Measurements from ENCODE around the gene PTPRC.

The PTPRC gene

GRCh38 chr1:198755715-198756114 is 116.9 kb downstream of the PTPRC start:
- DNase-seq (ENCODE audit: low read depth in 1 of 2, low spot score in 1 of 2) = no peak

DNA sequence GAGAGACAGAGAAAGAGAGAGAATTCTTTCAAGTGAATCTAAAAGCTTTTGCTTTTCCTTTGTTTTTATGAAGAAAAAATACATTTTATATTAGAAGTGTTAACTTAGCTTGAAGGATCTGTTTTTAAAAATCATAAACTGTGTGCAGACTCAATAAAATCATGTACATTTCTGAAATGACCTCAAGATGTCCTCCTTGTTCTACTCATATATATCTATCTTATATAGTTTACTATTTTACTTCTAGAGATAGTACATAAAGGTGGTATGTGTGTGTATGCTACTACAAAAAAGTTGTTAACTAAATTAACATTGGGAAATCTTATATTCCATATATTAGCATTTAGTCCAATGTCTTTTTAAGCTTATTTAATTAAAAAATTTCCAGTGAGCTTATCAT is 117.6 kb downstream of the PTPRC start:
- DNase-seq (ENCODE audit: low read depth in 1 of 2, low spot score in 1 of 2) = no peak

GRCh38 chr1:198761859-198762616 is 123.2 kb downstream of the PTPRC start:
- no peak for DNase-seq (ENCODE audit: low read depth in 1 of 2, low spot score in 1 of 2)

DNA sequence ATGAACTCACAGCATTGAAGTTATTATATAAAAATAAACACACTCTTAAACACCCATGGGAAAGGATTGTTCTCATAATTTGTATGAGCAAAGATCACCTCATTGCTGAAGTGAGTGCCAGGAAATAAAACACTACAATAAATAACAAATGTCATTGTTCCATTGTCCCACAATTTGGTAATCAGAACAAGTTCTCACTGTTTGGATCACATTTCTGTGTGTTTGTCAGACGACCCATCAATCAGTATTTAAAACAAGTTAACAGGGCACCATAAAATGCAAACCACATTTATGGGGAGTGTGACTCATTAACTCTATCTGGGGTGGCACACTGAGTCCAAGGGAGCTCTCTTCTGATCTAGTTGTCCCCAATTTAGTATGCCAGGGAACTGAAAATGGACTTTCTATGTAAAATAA is 124.5 kb downstream of the PTPRC start:
- DNase-seq (ENCODE audit: low read depth in 1 of 2, low spot score in 1 of 2) = no peak

DNA sequence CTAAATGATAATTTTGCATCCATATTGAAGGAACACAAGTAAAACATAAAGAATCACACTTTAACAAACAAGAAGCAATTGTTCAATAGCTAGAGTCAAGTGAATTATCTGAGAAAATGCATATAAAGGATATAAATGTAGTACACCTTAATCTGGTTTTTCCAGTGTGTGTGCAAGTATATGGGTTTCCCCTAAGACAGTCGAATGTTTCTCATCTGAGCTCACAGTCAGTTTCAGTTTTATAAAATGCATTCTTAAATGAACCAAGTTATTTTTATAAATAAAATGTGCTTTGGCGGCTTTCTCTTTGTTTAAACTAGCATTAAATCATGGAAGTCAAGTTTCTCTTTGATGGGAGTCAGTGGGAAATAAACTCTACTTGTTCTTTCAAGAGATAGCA is 125.9 kb downstream of the PTPRC start:
- no peak for DNase-seq (ENCODE audit: low read depth in 1 of 2, low spot score in 1 of 2)

- DNase-seq (ENCODE audit: low read depth in 1 of 2, low spot score in 1 of 2) = no peak
Measured at GRCh38 chr1:198765416-198765815, 126.6 kb downstream of the PTPRC start.

DNA sequence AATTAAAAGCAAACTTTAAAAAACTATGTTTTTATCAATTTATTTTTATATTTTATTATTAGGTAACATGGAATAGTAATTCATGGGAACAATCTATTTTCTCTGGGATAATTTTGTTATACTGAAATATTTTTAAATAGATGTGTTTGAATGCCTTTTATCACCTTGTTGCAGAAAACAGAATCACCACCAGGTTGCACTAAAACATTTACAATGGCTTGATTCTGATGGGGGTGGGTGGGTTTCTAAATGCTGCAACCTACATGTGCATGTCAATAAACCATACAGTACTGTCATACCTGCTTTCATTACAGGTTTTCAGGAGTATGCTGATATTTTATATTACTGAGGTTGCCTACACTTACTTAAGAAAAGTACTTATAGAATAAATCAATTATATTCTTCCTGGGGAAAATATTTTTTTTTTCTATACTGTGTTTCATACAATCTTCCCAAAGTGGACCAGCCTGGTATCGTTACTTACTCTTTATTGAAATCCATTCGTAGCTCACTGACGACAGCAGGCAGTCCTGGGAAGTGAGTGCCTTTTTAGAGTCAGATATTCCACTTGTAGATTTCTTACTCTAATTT is 132.8 kb downstream of the PTPRC start:
- no peak for DNase-seq (ENCODE audit: low read depth in 1 of 2, low spot score in 1 of 2)

GRCh38 chr1:198772626-198773025 is 133.8 kb downstream of the PTPRC start:
- DNase-seq (ENCODE audit: low read depth in 1 of 2, low spot score in 1 of 2) = no peak

GRCh38 chr1:198773030-198773429 is 134.2 kb downstream of the PTPRC start:
- no peak for DNase-seq (ENCODE audit: low read depth in 1 of 2, low spot score in 1 of 2)

GRCh38 chr1:198773523-198773922 is 134.7 kb downstream of the PTPRC start:
- DNase-seq (ENCODE audit: low read depth in 1 of 2, low spot score in 1 of 2) = no peak

GRCh38 chr1:198774421-198774820 is 135.6 kb downstream of the PTPRC start:
- no peak for DNase-seq (ENCODE audit: low read depth in 1 of 2, low spot score in 1 of 2)

DNA sequence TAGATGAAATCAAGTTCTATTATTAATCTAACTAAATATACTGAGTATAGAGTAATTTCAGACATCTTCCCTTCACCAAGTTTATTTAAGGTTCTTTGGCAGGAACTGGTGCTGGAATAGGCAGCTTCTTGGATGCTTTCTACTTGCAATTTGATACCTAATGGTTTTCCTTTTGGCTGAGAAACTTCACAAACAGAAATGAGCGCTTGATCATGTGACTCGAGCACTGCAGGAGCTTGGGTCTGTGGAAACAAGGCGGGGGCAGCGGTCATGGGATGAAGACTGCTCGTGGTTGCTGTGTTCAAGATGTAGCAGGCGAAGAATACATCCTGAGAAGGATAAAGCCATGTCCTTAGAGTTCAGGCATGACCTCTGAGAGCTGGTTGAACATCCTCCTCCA is 136.8 kb downstream of the PTPRC start:
- no peak for DNase-seq (ENCODE audit: low read depth in 1 of 2, low spot score in 1 of 2)

GRCh38 chr1:198776602-198777029 is 137.8 kb downstream of the PTPRC start:
- no peak for DNase-seq (ENCODE audit: low read depth in 1 of 2, low spot score in 1 of 2)

DNA sequence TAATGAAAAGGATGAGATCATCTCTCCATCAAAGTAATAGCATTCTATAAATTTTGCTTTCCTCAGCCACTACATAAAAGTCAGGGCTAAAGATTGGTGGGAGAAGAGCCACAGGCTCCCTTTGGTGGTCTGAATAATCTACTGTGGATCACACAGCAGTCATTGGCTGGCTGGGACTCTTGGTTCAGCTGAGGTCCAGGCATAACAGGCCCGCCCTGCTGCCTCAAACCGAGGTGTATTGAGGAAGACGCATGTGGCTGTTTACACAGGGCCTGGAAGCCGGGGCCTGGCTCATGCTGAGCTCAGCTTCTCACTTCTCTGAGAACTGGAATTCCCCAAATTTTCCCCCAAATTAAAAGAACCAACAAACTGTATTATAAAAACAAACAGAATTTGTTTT is 139.2 kb downstream of the PTPRC start:
- DNase-seq (ENCODE audit: low read depth in 1 of 2, low spot score in 1 of 2) = no peak

DNA sequence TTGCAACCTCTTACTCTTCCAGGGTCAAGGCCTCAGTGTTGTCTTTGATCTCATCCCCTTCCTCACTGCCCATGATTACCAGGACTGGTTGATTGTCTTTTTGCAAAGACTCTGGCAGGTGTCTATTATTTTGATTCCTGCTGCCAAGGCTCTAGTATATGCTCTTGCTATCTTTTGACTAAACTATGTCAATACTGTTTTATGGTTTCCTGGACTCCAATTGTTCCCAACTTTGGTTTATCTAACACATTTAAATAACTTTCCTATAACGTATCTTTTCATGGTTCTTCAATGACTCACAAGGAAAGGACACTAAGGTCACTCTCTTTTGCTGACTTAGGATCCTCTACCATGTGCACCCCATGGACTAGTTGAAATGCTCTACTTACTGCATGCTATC is 141.5 kb downstream of the PTPRC start:
- DNase-seq (ENCODE audit: low read depth in 1 of 2, low spot score in 1 of 2) = no peak

- DNase-seq (ENCODE audit: low read depth in 1 of 2, low spot score in 1 of 2) = no peak
Measured at GRCh38 chr1:198788561-198789064, 149.8 kb downstream of the PTPRC start.

DNA sequence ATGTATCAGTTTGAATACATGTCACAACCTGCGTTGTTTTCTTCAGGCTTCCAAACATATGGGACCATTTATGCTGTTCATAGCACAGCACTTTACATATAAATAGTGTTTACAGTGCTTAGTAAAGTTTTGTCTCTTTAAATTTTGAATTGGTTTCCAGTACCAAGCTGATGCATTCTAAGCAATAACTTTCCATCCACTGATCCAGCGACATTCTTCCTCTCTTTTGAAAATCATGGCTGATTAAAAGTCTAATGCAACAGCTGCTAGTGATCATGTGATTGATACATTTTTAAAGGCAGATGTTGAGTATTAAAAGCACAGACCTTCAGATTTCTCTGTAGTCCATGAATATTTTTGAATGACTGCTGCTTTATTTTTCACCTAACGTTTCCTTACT is 154.9 kb downstream of the PTPRC start:
- no peak for DNase-seq (ENCODE audit: low read depth in 1 of 2, low spot score in 1 of 2)

DNA sequence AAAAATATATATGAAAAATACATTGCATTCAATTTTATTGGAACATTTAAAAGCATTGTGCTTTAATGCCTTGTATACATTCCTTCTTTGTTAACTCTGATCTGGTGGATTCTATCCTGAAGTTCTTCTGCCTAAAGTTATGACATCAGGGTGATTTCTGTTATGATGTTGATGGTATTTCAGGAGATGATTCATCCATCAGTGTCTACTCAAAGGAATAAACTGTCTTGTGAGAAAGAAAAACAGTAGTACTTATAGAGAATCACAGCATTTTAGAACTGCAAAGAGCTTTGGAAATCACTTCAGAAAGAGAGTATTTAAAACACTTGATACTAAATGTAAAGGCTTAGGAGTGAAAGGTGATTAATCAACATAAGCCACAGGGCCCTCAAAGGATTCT is 155.7 kb downstream of the PTPRC start:
- no peak for DNase-seq (ENCODE audit: low read depth in 1 of 2, low spot score in 1 of 2)

DNA sequence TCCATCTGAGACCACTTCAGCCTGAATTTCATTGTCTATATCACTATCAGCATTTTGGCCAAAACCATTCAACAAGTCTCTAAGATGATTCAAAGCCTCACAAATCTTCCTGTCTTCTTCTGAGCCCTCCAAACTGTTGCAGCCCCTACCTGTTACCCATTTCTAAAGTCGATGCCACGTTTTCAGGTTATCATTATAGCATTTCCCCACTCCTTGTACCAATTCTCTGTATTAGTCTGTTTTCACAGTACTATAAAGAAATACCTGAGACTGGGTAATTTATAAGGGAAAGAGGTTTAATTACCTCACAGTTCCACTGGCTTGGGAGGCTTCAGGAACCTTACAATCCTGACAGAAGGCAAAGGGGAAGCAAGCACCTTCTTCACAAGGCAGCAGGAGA is 158.8 kb downstream of the PTPRC start:
- DNase-seq (ENCODE audit: low read depth in 1 of 2, low spot score in 1 of 2) = no peak

GRCh38 chr1:198798923-198799386 is 160.1 kb downstream of the PTPRC start:
- no peak for DNase-seq (ENCODE audit: low read depth in 1 of 2, low spot score in 1 of 2)

- DNase-seq (ENCODE audit: low read depth in 1 of 2, low spot score in 1 of 2) = no peak
Measured at GRCh38 chr1:198805498-198806151, 166.8 kb downstream of the PTPRC start.

DNA sequence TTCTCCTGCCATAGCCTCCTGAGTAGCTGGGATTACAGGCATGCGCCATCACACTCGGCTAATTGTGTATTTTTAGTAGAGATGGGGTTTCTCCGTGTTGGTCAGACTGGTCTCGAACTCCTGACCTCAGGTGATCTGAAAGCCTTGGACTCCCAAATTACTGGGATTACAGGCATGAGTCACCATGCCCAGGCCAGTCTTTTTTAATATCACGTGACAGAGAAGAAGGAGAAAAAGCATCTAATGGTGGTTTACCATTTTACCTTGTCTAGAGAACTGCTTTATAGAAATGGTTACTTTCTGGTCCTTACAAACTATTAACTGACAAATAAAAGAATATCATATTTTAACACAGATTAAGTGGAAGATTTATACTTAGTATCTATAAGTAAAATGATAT is 168.0 kb downstream of the PTPRC start:
- no peak for DNase-seq (ENCODE audit: low read depth in 1 of 2, low spot score in 1 of 2)

Data from stimulated activated CD4-positive, alpha-beta T cell treated with anti-CD3 and anti-CD28 coated beads, Interleukin-15, amount 100 ng/mL, for 1 hour (primary cell).